ENCODE measurements around the gene CDC27.
"Not testable (repeated sequence)": the region's sequence is repeated elsewhere in the genome, so short reads cannot be mapped to it uniquely, and the experiment has no call there.

Gene CDC27

GRCh38 chr17:47145351-47145750 lies 43.7 kb downstream of the CDC27 start (continued):
- TF ChIP-seq CSRNP3 (CRISPR knock-in tag; IDR thresholded peaks at IDR 0.05) (no peak), SNAI2 (CRISPR knock-in tag; IDR thresholded peaks at IDR 0.05) (no peak), ZNF70 (CRISPR knock-in tag; IDR thresholded peaks at IDR 0.05) (no peak), ESRRG (CRISPR knock-in tag; IDR thresholded peaks at IDR 0.05) (no peak), CSDC2 (CRISPR knock-in tag; IDR thresholded peaks at IDR 0.05) (no peak), ZNF565 (CRISPR knock-in tag; conservative IDR thresholded peaks at IDR 0.05; ENCODE audit: low read depth) (no peak)

- no peak for ATAC-seq
- no peak for TF ChIP-seq ZC3H10 (CRISPR knock-in tag; IDR thresholded peaks at IDR 0.05)
- no peak for TF ChIP-seq TCF4 (CRISPR knock-in tag; IDR thresholded peaks at IDR 0.05; ENCODE audit: borderline replicate concordance)
- no peak for TF ChIP-seq CREB5 (CRISPR knock-in tag; IDR thresholded peaks at IDR 0.05; ENCODE audit: low read depth)
- TF ChIP-seq ARNTL (CRISPR knock-in tag; IDR thresholded peaks at IDR 0.05; ENCODE audit: borderline replicate concordance, low read depth): no peak
- TF ChIP-seq ZNF8 (CRISPR knock-in tag; IDR thresholded peaks at IDR 0.05): no peak
- no peak for TF ChIP-seq ZFP3 (CRISPR knock-in tag; IDR thresholded peaks at IDR 0.05)
- TF ChIP-seq PATZ1 (CRISPR knock-in tag; IDR thresholded peaks at IDR 0.05; ENCODE audit: borderline replicate concordance): no peak
- TF ChIP-seq ZFP30 (CRISPR knock-in tag; IDR thresholded peaks at IDR 0.05): no peak
- TF ChIP-seq RARB (CRISPR knock-in tag; IDR thresholded peaks at IDR 0.05): no peak
- no peak for TF ChIP-seq CSRNP3 (CRISPR knock-in tag; IDR thresholded peaks at IDR 0.05)
- no peak for TF ChIP-seq ZNF70 (CRISPR knock-in tag; IDR thresholded peaks at IDR 0.05)
- TF ChIP-seq ZNF565 (CRISPR knock-in tag; conservative IDR thresholded peaks at IDR 0.05; ENCODE audit: low read depth): no peak
- TF ChIP-seq ESRRG (CRISPR knock-in tag; IDR thresholded peaks at IDR 0.05): no peak
These were observed 53.9 kb downstream of the CDC27 start for GRCh38 chr17:47135235-47135634.

GRCh38 chr17:47134354-47134753 lies 54.7 kb downstream of the CDC27 start:
- ATAC-seq: not testable (repeated sequence)

GRCh38 chr17:47131761-47132160 lies 57.3 kb downstream of the CDC27 start:
- ATAC-seq: no peak

GRCh38 chr17:47126835-47127234 lies 62.3 kb downstream of the CDC27 start:
- not testable (repeated sequence) for ATAC-seq

More at GRCh38 chr17:47131761-47132160, 57.3 kb downstream of the CDC27 start:
- TF ChIP-seq ZNF565 (CRISPR knock-in tag; conservative IDR thresholded peaks at IDR 0.05; ENCODE audit: low read depth): no peak
- TF ChIP-seq TOX (CRISPR knock-in tag; IDR thresholded peaks at IDR 0.05; ENCODE audit: borderline replicate concordance): no peak
- TF ChIP-seq ESRRG (CRISPR knock-in tag; IDR thresholded peaks at IDR 0.05): no peak
- TF ChIP-seq ZNF8 (CRISPR knock-in tag; IDR thresholded peaks at IDR 0.05): no peak
- TF ChIP-seq PPARA (CRISPR knock-in tag; IDR thresholded peaks at IDR 0.05; ENCODE audit: borderline replicate concordance): no peak

GRCh38 chr17:47123262-47123661 lies 65.8 kb downstream of the CDC27 start:
- not testable (repeated sequence) for ATAC-seq

GRCh38 chr17:47120521-47121095 lies 68.5 kb downstream of the CDC27 start:
- TF ChIP-seq RARB (CRISPR knock-in tag; IDR thresholded peaks at IDR 0.05): no peak
- TF ChIP-seq ARNTL (CRISPR knock-in tag; IDR thresholded peaks at IDR 0.05; ENCODE audit: borderline replicate concordance, low read depth): no peak
- TF ChIP-seq ZFP30 (CRISPR knock-in tag; IDR thresholded peaks at IDR 0.05): no peak
- peak; percentile 34 for ATAC-seq
